ENCODE data around the gene CSF1R. TPM values are rescaled to one million over a fixed set of nuclear protein-coding genes. Genes with fewer than 3 reads are reported as not detected.

CSF1R gene
- polyA plus RNA-seq, 1 donor from 2014 or later, result not detected

DNA sequence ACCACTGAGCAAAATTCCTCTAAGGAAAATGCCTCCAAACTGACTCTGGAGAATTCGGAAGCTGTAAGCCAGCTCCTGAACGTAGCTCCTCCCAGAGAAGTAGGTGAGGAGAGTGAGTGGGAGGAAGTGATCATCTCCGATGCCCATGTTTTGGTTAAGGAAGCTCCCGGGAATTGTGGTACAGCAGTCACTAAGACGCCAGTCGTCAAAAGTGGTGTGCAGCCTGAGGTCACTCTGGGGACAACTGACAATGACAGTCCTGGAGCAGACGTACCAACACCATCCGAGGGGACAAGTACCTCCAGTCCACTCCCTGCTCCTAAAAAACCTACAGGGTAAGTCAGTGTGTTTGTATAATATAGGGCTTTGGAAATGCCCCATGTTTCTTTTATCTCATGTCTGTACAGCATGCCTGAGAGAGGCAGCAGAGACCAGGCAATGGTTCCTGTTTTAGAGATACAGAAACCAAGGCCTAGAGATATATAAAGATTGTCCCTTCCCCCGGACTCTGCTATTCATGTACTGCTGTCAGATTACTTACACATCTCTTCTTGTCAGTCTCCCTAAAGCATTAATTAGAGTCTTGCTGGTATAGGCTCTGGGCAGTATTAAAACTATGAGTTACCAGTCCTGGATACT, 61.9 kb downstream of the CSF1R start:
- Histone ChIP-seq H3K4me3 (ENCODE audit: low read length) (no peak overlapping the region), H3K9me3 (ENCODE audit: low read length) (no peaks in the 10 kb centered on the region), H3K9me2 (ENCODE audit: insufficient read depth, low read length) (no peaks in the 10 kb centered on the region), H3K9ac (ENCODE audit: low read length) (no peak overlapping the region), H3K4me2 (ENCODE audit: low read length) (no peak overlapping the region), H3K79me2 (replicated peaks; ENCODE audit: insufficient read depth, low read length) (no peaks in the 10 kb centered on the region), H3K27ac (ENCODE audit: low read length) (no peak overlapping the region), H3K27me3 (ENCODE audit: insufficient read depth, low read depth, low read length) (no peaks in the 10 kb centered on the region), H3F3A (ENCODE audit: insufficient read depth, low read length, poor library complexity, severe bottlenecking) (no peaks in the 10 kb centered on the region), H3K36me3 (ENCODE audit: insufficient read depth, low read length) (no peaks in the 10 kb centered on the region), H2AFZ (ENCODE audit: low read depth, low read length) (no peak overlapping the region), H4K20me1 (ENCODE audit: insufficient read depth) (no peaks in the 10 kb centered on the region)
- TF ChIP-seq MXI1 (conservative IDR thresholded peaks at IDR 0.05; ENCODE audit: poor library complexity, severe bottlenecking) (no peak), TAF1 (IDR thresholded peaks at IDR 0.05; ENCODE audit: low read depth) (no peak), SMC3 (conservative IDR thresholded peaks at IDR 0.05; ENCODE audit: poor library complexity) (no peak), EZH2 (IDR thresholded peaks at IDR 0.05; ENCODE audit: borderline replicate concordance, insufficient read depth, low read length, poor library complexity, severe bottlenecking) (no peak), POLR2AphosphoS5 (IDR thresholded peaks at IDR 0.05) (no peak), RAD21 (conservative IDR thresholded peaks at IDR 0.05) (no peak), EP300 (conservative IDR thresholded peaks at IDR 0.05; ENCODE audit: poor library complexity, severe bottlenecking) (no peak)
- TF ChIP-seq, protein P1, sequence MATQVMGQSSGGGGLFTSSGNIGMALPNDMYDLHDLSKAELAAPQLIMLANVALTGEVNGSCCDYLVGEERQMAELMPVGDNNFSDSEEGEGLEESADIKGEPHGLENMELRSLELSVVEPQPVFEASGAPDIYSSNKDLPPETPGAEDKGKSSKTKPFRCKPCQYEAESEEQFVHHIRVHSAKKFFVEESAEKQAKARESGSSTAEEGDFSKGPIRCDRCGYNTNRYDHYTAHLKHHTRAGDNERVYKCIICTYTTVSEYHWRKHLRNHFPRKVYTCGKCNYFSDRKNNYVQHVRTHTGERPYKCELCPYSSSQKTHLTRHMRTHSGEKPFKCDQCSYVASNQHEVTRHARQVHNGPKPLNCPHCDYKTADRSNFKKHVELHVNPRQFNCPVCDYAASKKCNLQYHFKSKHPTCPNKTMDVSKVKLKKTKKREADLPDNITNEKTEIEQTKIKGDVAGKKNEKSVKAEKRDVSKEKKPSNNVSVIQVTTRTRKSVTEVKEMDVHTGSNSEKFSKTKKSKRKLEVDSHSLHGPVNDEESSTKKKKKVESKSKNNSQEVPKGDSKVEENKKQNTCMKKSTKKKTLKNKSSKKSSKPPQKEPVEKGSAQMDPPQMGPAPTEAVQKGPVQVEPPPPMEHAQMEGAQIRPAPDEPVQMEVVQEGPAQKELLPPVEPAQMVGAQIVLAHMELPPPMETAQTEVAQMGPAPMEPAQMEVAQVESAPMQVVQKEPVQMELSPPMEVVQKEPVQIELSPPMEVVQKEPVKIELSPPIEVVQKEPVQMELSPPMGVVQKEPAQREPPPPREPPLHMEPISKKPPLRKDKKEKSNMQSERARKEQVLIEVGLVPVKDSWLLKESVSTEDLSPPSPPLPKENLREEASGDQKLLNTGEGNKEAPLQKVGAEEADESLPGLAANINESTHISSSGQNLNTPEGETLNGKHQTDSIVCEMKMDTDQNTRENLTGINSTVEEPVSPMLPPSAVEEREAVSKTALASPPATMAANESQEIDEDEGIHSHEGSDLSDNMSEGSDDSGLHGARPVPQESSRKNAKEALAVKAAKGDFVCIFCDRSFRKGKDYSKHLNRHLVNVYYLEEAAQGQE (IDR thresholded peaks at IDR 0.05; ENCODE audit: borderline replicate concordance), result no peak
- TF ChIP-seq, protein P2, sequence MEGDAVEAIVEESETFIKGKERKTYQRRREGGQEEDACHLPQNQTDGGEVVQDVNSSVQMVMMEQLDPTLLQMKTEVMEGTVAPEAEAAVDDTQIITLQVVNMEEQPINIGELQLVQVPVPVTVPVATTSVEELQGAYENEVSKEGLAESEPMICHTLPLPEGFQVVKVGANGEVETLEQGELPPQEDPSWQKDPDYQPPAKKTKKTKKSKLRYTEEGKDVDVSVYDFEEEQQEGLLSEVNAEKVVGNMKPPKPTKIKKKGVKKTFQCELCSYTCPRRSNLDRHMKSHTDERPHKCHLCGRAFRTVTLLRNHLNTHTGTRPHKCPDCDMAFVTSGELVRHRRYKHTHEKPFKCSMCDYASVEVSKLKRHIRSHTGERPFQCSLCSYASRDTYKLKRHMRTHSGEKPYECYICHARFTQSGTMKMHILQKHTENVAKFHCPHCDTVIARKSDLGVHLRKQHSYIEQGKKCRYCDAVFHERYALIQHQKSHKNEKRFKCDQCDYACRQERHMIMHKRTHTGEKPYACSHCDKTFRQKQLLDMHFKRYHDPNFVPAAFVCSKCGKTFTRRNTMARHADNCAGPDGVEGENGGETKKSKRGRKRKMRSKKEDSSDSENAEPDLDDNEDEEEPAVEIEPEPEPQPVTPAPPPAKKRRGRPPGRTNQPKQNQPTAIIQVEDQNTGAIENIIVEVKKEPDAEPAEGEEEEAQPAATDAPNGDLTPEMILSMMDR (IDR thresholded peaks at IDR 0.05; ENCODE audit: poor library complexity, severe bottlenecking), result no peak

DNA sequence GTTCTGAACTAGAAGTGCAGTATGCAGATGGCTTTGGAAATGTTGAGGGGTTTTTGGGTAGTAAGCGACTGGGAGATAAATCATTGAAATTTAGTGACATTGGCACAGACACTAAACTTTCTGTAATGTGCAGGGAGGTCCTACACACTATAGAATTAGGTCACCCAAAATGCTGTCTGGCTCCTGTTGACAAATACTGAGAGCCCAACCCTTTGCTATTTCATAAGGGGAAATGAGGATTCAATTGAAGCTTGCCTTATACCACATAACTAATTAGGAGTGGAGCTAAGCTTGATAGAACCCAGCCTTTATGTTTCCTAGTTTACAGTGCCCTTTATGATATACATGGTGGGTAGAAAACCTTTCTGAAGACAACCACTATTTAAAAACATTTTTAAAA, 63.2 kb downstream of the CSF1R start:
- Histone ChIP-seq H4K20me1 (ENCODE audit: insufficient read depth) (no peaks in the 10 kb centered on the region), H2AFZ (ENCODE audit: low read depth, low read length) (no peak overlapping the region), H3K27ac (ENCODE audit: low read length) (no peak overlapping the region), H3K4me2 (ENCODE audit: low read length) (no peak overlapping the region), H3K36me3 (ENCODE audit: insufficient read depth, low read length) (no peaks in the 10 kb centered on the region), H3K79me2 (replicated peaks; ENCODE audit: insufficient read depth, low read length) (no peaks in the 10 kb centered on the region), H3K4me3 (ENCODE audit: low read length) (no peak overlapping the region), H3F3A (ENCODE audit: insufficient read depth, low read length, poor library complexity, severe bottlenecking) (no peaks in the 10 kb centered on the region), H3K27me3 (ENCODE audit: insufficient read depth, low read depth, low read length) (no peaks in the 10 kb centered on the region), H3K9me2 (ENCODE audit: insufficient read depth, low read length) (no peaks in the 10 kb centered on the region), H3K9ac (ENCODE audit: low read length) (no peak overlapping the region), H3K9me3 (ENCODE audit: low read length) (no peaks in the 10 kb centered on the region)
- TF ChIP-seq, protein P2 (IDR thresholded peaks at IDR 0.05; ENCODE audit: poor library complexity, severe bottlenecking), result no peak
- TF ChIP-seq, protein P1 (IDR thresholded peaks at IDR 0.05; ENCODE audit: borderline replicate concordance), result no peak
- no peak for TF ChIP-seq SMC3 (conservative IDR thresholded peaks at IDR 0.05; ENCODE audit: poor library complexity)

All from neural cell (in vitro differentiated cells).